Upper lobe of left lung (tissue), 4 donors: Measurements from ENCODE around the gene PPP4R3B.

Experiments used
- POLR2A ChIP-seq, 4 donors: fragments of 450-650 bp; IDR thresholded peaks; one replicate each; pipeline ENCODE4 v1.5.1; 2016 to 2017; ENCODE audit warnings: antibody characterized with exemption in 4 of 4, mild to moderate bottlenecking in 2 of 4
- POLR2AphosphoS5 ChIP-seq, 2 donors: sonication (generic); formaldehyde crosslinking; IDR thresholded peaks; one replicate each; pipeline ENCODE4 v1.5.1; 2017; ENCODE audit warnings: antibody characterized with exemption in 2 of 2
- TF ChIP-seq, protein P1 (sequence below), 6 experiments: fragments of 450-650 bp in 4 of 6; fragments of 200-600 bp in 2 of 6; sonication (generic) in 2 of 6; IDR thresholded peaks; one replicate each; pipeline ENCODE4 v1.5.1; 2016 to 2019; ENCODE audit warnings: antibody characterized with exemption in 6 of 6

- TF ChIP-seq, protein P1, sequence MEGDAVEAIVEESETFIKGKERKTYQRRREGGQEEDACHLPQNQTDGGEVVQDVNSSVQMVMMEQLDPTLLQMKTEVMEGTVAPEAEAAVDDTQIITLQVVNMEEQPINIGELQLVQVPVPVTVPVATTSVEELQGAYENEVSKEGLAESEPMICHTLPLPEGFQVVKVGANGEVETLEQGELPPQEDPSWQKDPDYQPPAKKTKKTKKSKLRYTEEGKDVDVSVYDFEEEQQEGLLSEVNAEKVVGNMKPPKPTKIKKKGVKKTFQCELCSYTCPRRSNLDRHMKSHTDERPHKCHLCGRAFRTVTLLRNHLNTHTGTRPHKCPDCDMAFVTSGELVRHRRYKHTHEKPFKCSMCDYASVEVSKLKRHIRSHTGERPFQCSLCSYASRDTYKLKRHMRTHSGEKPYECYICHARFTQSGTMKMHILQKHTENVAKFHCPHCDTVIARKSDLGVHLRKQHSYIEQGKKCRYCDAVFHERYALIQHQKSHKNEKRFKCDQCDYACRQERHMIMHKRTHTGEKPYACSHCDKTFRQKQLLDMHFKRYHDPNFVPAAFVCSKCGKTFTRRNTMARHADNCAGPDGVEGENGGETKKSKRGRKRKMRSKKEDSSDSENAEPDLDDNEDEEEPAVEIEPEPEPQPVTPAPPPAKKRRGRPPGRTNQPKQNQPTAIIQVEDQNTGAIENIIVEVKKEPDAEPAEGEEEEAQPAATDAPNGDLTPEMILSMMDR (IDR thresholded peaks at IDR 0.05): no peak
- TF ChIP-seq POLR2AphosphoS5 (IDR thresholded peaks at IDR 0.05): no peak
- no peak for TF ChIP-seq POLR2A (IDR thresholded peaks at IDR 0.05)
Measured at GRCh38 chr2:55560855-55561254, 56.6 kb downstream of the PPP4R3B start.
